ENCODE measurements around the gene PRR5L.

The PRR5L gene

DNA sequence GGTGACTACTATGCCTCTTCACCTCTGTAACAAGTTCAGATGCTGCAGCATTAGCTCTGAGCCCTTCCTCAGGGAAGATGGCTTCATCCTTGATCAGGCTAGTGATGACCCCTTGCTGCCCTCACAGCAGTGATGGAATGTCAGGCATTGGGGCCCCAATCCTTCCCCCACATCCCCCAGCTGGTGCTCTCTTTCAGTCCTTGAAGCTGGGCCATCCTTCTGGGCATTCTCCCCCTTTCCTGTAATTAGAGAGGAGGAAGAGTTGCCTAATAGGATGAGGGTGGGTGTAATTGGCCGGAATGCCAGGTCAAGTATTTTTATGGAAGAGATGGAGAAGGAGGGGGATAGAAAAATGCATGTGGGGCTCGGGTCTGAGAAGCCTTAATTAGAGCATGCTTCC lies 151.4 kb downstream of the PRR5L start:
- DNase-seq: no peak

DNA sequence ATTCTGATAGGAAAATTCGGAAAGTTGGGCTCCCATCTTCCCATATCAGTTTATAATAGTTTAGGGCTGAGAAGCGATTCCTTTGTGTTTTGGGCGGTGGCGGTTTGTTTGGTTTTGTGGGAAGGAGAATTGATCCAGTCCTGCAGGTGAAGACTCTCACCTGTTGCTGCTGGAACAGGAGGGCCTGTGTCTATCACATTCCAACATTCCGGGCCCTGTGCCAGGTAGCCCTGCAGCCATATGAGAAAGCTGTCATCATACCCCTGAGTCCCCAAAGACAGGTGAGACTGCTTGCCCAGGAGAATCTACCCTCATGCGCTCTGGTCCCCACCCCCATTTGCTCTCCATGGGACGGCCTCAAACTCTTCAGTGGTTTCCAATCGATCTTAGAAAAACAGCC lies 151.9 kb downstream of the PRR5L start:
- DNase-seq: no peak

DNA sequence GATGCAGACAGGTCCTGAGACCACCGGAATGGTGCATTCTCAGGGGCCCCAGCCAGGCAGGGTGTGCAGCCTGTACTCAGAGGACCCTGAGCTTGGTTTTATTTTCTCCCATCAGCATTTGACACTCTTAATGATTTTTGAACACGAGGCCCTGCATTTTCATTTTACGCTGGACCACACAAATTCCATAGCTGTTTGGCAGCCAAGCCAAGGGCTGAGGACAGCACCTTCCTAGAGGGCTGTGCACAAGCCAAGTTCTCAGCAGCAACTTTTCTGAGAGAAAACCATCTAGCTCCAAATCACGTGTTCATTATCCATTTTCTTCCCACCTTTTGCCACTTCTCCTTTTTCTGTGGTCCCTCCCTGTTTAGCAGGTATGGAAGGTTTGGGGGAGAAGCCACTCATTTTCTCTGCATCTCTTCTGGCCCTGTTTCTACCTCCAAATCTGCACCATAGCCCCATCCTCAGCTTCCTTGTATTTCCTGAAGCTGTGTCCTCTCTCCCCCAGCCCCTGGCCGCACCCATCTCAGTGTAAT lies 153.5 kb downstream of the PRR5L start:
- DNase-seq: no peak

DNA sequence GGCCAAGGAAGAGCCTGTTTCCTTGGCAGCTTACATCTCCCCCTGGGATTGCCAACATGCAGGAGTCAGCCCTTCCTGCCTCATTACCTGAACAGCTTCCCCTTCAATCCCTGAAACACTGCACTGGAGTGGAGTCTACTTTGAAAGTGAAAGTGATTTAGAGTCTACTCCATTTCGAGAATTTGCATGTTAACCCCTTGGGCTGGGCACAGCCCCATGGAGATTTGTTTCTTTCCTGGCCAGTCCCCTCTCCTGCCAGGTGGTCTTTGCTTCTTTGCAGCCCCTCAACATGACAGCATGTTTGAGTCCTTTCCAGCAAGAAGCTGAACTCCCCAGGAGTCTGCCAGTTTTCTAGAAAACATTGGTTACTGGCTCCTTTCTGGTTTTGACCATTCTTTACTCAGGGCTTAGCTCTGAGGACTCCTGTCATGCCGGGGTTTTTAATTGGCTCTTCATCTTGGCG lies 154.1 kb downstream of the PRR5L start:
- no peak for DNase-seq

DNA sequence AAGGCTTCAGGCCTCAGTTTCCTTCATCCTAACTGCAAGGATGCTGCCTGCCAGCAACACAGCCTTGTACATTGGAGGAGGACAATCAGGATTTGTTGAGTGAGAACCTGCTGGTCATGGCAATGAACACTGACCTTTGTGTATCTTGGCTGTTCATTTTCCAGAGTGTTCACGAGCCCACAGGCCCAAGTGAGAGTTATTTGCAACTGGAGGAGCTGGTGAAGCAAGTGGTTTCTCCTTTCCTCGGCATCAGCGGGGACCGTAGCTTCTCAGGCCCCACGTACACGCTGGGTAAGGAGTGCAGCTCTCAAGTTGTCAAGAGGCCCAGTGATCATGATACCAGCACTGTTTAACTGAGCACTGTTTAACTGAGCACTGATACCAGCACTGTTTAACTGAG lies 155.0 kb downstream of the PRR5L start:
- no peak for DNase-seq

DNA sequence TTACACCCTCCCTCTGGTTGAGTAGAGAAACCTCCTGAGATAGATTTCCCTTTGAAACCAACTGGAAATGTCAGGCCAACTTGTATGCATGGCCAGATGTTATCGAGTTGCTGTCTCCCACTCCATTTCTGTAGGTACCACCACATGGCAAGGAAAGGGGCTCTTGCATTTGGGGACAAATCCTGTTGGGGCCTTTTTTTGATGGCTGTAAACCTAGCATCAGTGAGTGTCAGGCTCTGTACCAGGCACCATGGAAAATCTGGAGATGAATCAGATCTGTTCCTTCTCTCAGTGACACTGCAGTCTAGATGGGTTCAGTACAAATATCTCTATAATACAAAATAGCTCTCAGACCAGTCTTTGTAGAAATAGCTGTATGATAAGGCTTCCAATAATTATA lies 155.6 kb downstream of the PRR5L start:
- DNase-seq: no peak

DNA sequence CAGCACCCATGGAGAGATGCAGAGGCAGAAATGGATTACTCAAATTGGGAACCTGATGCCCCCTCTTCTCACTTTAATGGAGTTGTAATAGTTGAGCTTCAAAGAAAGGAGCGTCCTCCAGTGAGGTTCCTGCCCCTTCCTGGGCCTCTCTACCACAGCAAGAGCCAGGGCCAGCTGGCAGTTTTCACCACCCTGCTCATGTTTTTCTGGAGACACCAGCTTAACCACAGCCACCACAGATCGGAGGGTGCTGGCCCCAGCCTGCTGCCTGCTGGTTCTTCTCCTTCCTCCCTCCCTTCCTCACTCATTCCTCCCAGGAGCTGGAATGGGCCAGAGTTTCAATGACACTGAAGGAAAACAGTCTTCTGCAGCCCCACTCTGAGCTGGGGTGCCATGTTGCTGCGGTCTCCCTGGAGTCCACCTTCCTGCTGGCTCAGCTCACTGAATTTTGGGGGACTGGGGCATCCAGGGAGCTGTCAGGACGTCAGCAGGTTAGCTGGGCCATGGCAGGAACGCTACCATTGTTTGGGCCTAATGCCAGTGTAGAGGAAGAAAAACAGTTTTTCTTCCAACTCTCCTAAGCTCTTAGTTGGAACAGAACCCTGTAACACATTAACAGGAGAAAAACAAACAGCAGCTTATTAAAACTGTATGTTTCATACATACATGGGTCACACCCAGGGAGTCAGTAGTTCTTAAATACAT lies 156.3 kb downstream of the PRR5L start:
- peak; percentile 59 for DNase-seq

DNA sequence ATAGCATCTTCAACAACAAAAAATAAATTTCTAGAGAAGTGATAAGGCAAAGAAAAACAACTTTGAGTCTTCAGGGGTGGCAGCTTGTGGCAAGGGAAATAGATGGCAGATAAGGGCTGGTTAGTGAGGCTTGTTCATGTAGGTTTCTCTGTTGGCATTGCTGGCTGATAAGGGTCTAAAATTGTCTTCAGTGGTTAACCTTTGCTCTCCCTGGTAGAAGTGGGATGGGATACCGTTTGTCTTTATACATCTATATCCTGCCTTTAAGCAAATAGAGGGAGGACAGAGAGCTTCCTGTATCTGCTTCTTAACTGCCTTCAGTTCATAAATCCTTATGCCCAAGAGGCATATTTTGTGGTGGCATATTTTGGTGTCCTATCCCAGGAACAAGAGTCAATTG lies 156.9 kb downstream of the PRR5L start:
- peak; percentile 71 for DNase-seq

DNA sequence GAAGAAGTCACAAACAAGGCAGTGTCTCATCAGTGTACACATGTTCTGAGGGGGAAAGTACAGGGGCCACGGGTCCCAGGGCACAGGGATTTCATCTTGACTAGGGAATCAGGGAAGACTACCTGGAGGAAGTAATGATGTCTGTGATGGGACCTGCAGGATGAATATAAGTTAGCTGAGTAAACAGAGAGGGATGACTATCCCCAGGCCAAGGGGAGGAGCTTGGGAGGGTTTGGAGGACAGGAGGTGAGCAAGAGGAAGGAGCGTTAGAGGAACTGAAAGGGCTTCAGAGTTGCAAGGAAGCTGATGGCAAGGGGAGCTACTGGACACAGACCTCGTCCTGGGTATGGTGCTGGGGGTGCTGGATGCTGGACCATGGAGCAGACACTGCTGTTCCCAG lies 157.6 kb downstream of the PRR5L start:
- no peak for DNase-seq

DNA sequence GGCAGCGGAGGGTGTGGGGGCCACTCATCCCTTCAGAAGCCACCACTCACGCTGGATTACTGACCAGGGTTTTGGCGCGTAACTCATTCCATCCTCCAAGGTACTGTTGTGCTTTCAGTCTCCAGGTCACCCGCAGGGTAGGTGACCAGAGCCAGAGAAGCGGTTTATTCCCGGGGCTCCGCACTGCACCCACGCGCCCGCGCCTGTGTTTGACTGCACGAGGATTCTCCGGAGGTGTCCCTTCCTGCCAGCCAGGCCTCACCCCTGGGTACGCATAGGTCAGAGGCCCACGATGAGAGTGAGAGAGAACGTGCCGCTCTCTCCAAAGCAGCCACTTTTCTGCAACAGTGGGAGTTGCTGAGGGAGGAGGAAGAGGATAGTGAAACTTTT lies 158.5 kb downstream of the PRR5L start:
- no peak for DNase-seq

DNA sequence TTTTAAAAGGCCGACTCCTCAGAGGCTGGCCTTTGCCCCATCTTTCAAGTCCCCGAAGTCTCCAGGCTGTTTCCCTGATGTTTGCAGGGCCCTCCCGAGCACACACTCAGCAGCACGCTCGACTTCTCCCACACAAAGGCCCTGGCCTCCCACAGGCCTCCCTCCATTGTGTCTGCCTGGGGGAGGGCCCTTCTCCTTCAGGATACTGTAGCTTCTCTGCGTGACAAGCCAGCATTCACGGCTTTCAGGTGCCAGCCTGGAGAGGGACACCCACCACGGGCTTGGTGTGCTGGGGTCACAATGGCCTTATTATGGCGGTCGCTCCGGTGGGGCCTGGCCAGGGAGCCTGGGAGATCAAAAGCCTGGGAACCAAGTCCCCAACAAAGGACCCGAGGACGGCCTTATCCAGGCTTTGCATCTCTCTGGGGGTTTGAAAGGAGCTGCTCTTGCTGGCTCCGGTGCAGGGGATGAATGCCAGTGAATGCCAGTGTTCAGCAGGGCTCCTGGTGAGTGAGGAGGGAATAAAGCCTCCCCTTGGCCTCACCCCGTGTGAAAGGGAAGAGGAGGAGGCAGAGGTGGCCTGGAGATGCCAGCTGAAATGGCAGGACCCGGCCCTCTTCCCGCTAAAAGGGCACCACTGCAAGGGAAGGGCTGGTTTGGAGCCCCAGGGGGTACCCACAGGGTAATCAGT lies 159.0 kb downstream of the PRR5L start:
- no peak for DNase-seq

DNA sequence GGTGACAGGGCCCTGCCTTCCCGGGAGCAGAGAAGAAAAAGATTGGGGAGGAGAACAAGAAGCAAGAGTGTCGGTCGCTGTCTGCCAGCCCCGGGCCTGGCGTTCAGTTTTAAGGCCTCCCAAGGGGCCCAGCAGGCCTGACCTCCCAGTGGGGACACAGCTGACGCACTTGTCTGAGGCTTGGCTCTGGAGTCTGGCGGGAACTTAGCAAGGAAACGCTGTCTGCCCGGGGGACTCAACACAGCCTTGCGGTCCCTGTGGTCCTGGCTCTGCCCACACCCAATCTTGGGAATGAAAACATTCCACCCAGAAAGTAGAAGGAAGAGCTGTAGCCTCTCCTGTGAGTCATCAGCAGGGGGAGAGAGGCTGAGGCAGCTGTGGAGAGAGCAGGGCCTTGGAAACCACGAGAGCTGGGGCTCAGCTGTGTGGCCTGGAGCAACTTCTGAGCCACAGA lies 159.6 kb downstream of the PRR5L start:
- DNase-seq: no peak

DNA sequence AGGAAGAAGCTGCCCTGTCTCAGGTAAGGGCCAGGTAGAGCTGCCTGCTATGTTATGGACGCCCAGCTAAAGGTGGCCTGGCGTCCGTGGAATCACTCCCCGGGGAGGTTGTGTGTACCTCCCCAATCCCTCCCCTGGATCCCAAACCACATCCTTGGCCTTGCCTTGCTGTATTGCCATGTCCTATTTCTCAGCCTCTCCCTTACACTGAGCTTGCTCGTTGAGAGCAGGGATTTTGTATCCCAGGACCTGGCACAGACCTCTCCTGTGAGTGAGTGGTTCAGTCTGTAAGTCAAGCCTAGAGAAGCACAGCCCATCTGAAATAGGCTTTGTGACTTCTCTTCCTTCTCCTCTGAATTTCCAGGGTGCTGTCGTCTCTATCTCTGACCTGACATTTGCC lies 160.1 kb downstream of the PRR5L start:
- no peak for DNase-seq

DNA sequence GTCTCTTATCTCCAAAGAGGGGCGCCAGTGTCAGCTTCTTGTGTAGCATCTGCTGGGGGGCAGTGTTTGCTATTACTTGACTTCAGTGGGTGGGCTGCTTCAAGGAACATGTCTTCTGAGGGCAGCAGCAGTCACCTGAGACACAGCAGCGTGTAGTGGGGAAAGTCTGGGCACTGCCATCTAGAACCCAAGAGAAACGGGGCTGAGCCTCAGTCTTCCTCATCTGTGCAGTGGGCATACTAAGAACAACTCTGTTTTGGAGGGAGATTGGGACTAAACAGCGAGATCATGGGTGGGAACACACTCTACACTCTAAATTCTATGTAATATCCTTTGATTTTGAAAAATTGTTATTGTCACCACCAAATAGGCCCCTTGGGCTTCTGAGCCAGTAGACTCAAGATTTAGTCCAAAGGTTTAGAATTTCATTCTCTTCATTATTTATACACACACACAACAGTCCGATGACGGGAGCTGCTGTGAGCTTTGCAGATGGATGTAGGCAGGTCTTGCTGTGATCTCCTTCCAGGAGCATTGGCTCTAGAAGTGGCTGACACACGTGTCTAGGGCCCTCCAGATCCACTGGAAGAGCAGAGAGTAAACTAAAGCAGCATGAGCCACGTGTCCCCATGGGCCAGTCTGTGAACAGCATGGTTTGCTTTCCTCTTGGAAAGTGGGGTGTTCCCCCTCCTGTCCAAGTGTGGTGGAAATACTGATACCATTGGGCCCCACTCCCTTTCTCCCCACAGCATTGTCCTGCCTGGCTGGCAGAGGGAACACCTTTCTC lies 162.2 kb downstream of the PRR5L start:
- DNase-seq: no peak

DNA sequence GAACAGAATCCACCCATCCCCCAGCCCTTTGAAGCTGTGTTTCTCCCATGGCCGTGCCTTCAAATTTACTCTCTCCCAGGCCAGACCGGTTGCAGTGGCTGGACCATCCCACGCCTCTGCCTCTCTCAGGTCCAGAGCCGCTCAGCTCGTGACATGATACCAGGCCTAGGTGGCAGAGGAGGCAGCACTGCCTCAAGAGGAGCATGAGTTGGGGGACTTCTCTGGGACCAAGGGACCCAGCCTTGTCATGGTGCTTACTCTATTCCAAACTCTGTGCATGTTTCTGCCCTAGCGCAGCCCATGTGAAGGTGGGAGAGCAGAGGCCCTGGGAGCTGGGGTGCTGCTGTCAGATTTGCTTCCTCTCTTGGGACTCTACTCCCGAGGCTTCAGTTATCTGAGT lies 163.0 kb downstream of the PRR5L start:
- no peak for DNase-seq

DNA sequence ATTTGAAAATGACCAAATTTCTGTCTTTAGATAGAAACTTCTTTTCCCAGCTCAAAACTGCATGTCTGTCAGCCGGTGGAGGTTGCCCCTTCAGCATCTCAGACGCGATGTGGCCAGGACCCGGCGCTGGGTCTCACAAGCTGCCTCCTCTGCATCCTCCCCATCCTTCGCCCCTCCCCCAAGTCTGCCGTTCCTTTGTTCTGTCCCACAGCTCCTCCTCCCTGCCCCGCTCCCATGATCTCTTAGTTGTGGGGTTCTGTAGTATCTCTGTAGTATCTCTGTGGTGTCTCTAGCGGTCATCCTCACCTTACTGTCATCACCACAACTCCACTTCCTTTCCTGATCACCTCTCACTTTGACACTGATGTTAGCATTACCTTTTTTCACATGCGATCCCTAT lies 164.1 kb downstream of the PRR5L start:
- no peak for DNase-seq

DNA sequence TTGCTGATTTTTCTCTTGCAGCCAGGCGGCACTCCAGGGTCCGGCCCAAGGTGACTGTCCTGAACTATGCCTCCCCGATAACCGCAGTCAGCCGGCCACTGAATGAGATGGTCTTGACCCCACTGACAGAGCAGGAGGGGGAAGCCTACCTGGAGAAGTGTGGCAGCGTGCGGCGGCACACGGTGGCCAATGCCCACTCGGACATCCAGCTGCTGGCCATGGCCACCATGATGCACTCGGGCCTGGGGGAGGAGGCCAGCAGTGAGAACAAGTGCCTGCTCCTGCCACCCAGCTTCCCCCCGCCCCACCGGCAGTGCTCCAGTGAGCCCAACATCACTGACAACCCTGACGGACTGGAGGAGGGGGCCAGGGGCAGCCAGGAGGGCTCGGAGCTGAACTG lies 166.2 kb downstream of the PRR5L start:
- no peak for DNase-seq

DNA sequence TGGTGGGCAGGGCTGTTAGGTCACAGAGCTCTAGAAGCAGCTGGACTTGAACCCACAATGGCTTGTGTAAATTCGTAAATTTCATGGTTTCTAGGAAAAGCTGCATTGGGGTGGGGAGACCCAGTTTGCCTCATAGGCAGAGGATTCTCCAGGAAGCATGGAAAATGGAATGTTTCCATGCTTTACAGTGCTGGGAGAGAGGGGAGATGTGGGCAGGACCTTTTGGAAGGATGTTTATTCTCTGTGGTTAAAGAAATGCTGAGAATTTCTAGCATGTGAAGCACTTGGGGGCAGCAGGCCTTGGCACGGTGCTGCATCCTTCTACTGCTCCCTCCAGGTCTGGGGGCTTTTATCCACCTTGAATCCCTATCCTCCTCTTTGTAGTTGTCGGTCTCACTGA lies 167.7 kb downstream of the PRR5L start:
- DNase-seq: no peak

DNA sequence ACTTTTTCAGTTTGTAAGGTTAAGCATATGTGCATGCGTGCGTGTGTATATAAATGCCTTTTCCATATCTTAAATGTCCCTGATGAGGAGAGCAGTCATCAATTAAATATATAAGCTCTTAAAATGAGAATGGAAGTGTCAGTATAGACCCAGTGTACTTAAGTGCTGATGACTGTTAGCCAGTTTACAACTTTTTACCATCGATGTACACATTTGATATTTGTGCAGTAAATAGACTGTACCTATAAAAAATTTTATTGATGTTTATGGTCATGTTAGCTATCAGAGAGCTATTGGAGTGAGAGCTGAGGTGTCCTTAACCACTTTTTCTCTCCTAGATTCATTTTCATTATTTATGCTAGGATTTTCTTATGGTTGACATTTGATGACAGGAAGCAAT lies 168.6 kb downstream of the PRR5L start:
- no peak for DNase-seq

DNA sequence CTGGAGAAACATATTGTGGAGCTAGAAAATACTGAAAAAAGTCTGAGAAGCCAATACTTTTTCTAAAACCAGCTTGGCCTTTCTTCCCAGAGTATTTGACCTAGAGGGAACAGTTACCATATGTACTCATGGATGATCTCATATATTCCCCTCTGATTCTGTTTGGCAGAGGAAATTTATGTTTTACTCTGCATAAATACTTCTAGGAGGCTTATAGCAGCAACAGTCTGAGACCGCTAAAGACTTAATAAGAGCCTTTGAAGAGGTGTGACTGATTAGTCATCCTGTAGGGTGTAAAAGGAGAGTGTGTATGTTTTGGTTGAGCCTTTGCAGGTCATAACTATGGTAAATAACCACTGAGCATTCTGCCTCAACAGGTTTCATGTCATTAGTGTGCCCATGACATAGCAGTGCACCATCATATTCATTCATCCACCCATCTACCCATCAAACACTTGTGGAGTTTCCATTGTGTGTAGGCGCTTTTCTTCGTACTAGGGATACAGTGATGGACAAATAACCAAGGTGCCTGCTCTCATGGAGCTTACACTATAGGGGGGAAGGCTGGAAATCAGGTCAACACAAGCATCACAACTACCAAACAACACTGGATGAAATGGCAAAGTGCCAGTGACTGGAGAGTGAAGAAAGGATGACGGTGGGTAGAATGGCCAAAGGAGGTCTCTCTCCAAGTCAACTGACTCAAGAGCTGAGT lies 169.5 kb downstream of the PRR5L start:
- no peak for DNase-seq

DNA sequence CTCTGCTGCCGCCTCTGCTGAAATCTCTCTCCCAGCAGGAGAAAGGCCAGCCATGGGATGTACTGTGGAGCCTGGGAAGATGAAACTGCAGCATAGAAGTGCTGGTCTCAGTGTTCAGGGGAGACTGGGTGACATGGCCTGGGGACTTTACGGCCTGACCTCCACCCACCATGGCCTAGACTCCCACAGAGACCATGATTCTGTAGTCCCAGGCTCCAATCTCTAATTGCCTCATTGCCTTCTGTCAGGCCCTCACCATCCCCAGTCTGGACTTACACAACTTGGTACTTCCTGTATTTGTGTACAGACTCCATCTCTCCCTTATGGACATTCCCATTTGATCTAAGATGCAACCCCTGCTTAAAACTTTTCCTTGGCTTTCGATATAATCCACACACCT lies 170.9 kb downstream of the PRR5L start:
- no peak for DNase-seq

DNA sequence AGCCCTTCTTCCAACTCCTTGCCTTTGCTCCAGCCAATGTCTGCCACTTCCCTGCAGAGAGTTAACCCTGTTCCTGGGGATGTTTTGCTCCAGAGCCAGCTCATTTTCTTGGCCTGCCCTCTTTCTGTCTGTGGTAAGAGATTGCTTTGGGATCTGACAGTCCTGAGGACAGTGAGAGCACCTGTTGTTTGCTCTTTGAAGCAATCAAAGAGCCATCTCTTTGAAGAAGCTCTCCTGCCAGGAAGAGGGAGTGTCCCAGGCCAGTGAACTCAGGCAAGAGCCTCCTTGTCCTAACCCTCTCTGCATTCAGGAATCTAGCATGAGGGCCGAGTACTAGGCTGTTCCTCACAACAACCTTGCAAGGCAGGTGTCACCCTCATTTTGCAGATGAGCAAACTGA lies 171.8 kb downstream of the PRR5L start:
- no peak for DNase-seq

DNA sequence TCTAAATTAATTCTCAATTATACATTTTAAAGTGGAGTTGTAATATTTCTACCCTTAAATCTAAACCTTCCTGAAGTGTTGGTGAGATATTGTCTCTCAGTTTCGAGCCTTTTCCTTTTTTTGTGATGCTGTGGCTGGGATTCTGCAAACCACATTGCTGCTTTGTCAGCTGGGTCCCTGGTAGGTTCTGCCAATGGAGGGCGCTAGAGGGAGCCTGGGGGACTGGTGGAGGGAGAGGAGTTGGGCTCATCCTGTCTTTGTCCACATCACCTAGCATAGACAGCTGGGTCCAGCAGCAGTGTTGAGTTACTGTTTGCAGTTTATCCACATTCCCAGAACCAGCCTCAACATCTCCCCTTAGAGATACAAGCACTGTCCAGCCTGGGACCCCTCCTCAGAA lies 173.0 kb downstream of the PRR5L start:
- DNase-seq: no peak
